Thoracic aorta (tissue), 2 donors: ENCODE measurements around the gene CMTM1. TPM values are rescaled to one million over a fixed set of nuclear protein-coding genes. Genes with fewer than 3 reads are reported as not detected.

Source experiments
- ATAC-seq: fragments of 150-250 bp; one replicate; pipeline ENCODE4 v1.8.0; 2017; ENCODE audit warnings: low read depth; ENCODE audit not compliant: insufficient number of reproducible peaks, low FRiP score
- DNase-seq: peaks from one replicate; pipeline ENCODE4 v3.0.0-alpha.2; 2020; ENCODE audit warnings: low spot score
- H3K27ac ChIP-seq, 2 donors: fragments of 200-600 bp; sonication (generic); 1 replicate in 1 of 2; 2 replicates in 1 of 2; pipeline ENCODE4 v1.5.1; 2016; ENCODE audit warnings: mild to moderate bottlenecking in 2 of 2, moderate library complexity in 2 of 2
- H3K27me3 ChIP-seq: fragments of 200-600 bp; sonication (generic); replicated peaks from 2 replicates; pipeline ENCODE4 v1.6.0; 2016; ENCODE audit warnings: mild to moderate bottlenecking; ENCODE audit not compliant: insufficient read depth
- H3K36me3 ChIP-seq: fragments of 200-600 bp; sonication (generic); one replicate; pipeline ENCODE4 v1.5.1; 2016
- H3K4me1 ChIP-seq, 2 donors: fragments of 200-600 bp; sonication (generic); 1 replicate in 1 of 2; 2 replicates in 1 of 2; pipeline versions ENCODE4 v1.5.1 to v1.6.0; 2016; ENCODE audit warnings: low read depth in 2 of 2, mild to moderate bottlenecking in 1 of 2; ENCODE audit not compliant: control insufficient read depth in 1 of 2
- H3K4me3 ChIP-seq: fragments of 200-600 bp; sonication (generic); 2 replicates; pipeline ENCODE4 v1.5.1; 2016; ENCODE audit warnings: mild to moderate bottlenecking
- H3K9me3 ChIP-seq: fragments of 200-600 bp; sonication (generic); 2 replicates; pipeline ENCODE4 v1.5.1; 2016
- CTCF ChIP-seq: fragments of 200-600 bp; sonication (generic); IDR thresholded peaks from one replicate; pipeline ENCODE4 v1.5.1; 2019; ENCODE audit warnings: antibody characterized with exemption
- total RNA-seq, 2 donors: library from RNA; depleted of rRNA; stranded (reverse); fragments of >200 nt; gene quantifications; one replicate each; pipeline versions ENCODE4 v1.1.0 to v1.2.3, GENCODE V29; 2016

CMTM1 gene
- total RNA-seq, 2 donors from 2014 or later, result 0.81 to 7.5 TPM

GRCh38 chr16:66604376-66605176, 38.3 kb downstream of the CMTM1 start, which contains the start of gene CMTM3:
CMTM3 (plus strand) TSS chr16:66604704; CDS start chr16:66604806, 102 bp downstream.
- DNase-seq (no peak), ATAC-seq (no peak)
- Histone ChIP-seq H3K9me3 (no peaks in the 10 kb centered on the region), H3K27me3 (no peaks in the 10 kb centered on the region), H3K4me1 (peaks cover 9 to 25% of the 10 kb centered on the region in 2 donors), H3K27ac (peak within 1 kb of the TSS; percentile 80 to 83), H3K36me3 (peaks cover 2% of the 10 kb centered on the region), H3K4me3 (peak within 1 kb of the TSS; percentile 90)
- peak; percentile 82 for TF ChIP-seq CTCF

GRCh38 chr16:66605177-66605978, 39.1 kb downstream of the CMTM1 start:
- peak; percentile 37 for ATAC-seq
- TF ChIP-seq CTCF, result no peak
- no peaks in the 10 kb centered on the region for H3K9me3 ChIP-seq
- H3K36me3 ChIP-seq, result peaks cover 10% of the 10 kb centered on the region
- H3K4me1 ChIP-seq, result peaks cover 9 to 25% of the 10 kb centered on the region in 2 donors
- peak overlapping the region; percentile 90 for H3K4me3 ChIP-seq
- no peak for DNase-seq
- H3K27me3 ChIP-seq, result no peaks in the 10 kb centered on the region
- peak overlapping the region; percentile 80 to 83 for H3K27ac ChIP-seq

- Histone ChIP-seq H3K27ac (peak overlapping the region; percentile 80 to 83), H3K9me3 (no peaks in the 10 kb centered on the region), H3K27me3 (no peaks in the 10 kb centered on the region), H3K4me1 (peaks cover 9 to 25% of the 10 kb centered on the region in 2 donors), H3K4me3 (peak overlapping the region; percentile 90), H3K36me3 (peaks cover 12% of the 10 kb centered on the region)
- no peak for DNase-seq
- TF ChIP-seq CTCF, result no peak
- ATAC-seq, result no peak
Measured at GRCh38 chr16:66605979-66606751, 39.9 kb downstream of the CMTM1 start.

GRCh38 chr16:66608241-66609138, 42.3 kb downstream of the CMTM1 start:
- Histone ChIP-seq H3K9me3 (no peaks in the 10 kb centered on the region), H3K36me3 (peaks cover 14% of the 10 kb centered on the region), H3K27ac (no peak overlapping the region), H3K4me3 (no peak overlapping the region), H3K4me1 (peaks cover 9 to 25% of the 10 kb centered on the region in 2 donors), H3K27me3 (no peaks in the 10 kb centered on the region)
- DNase-seq (peak; percentile 51), ATAC-seq (peak; percentile 57)
- peak; percentile 91 for TF ChIP-seq CTCF
